Esophagus mucosa (tissue), 1 donor: ENCODE results near the gene SRP14. TPM values are rescaled to one million over a fixed set of nuclear protein-coding genes. Genes with fewer than 3 reads are reported as not detected.
"Not testable (repeated sequence)": the region's sequence is repeated elsewhere in the genome, so short reads cannot be mapped to it uniquely, and the experiment has no call there.

Source experiments
- ATAC-seq: fragments of 200-7000 bp; cut with Tn5 transposase; one replicate; pipeline ENCODE4 v1.9.1; 2020
- total RNA-seq: library from RNA; stranded (reverse); gene quantifications from one replicate; pipeline ENCODE4 v1.2.4, GENCODE V29; 2023
- donor health status: DM: yes; HTN: yes; CAD: no.

Gene SRP14
- total RNA-seq, 1 donor from 2014 or later: 99.7 TPM

DNA sequence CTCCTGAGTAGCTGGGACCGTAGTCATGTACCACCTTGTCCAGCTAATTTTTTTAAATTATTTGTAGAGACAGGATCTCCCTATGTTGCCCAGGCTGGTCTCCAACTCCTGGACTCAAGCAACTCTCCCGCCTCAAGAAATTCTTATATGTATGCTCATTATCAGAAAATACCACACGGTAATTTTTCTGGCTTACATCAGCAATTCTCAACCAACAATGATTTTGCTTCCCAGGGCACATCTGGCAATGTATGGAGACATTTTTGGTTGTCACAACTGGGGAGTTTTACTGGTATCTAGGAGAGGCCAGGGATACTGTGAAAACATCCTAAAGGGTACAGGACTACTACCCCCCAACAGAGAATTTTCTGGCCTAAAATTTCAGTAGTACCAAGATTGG is 10.8 kb downstream of the SRP14 start:
- ATAC-seq: no peak

GRCh38 chr15:40016224-40016865 is 22.6 kb downstream of the SRP14 start:
- no peak for ATAC-seq

DNA sequence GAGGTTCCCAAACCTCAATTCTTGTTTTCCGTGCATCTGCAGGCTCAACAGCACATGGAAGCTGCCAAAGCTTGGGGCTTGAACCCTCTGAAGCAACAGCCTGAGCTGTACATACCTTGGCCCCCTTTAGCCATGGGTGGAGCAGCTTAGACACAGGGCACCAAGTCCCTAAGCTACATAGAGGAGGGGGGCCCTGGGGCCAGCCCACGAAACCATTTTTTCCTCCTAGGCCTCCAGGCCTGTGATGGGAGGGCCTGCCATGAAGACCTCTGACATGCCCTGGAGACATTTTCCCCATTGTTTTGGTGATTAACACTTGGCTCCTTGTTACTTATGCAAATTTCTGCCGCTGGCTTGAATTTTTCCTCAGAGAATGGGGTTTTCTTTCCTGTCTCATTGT is 24.6 kb downstream of the SRP14 start:
- ATAC-seq: no peak

GRCh38 chr15:40013372-40013771 is 25.6 kb downstream of the SRP14 start:
- not testable (repeated sequence) for ATAC-seq

DNA sequence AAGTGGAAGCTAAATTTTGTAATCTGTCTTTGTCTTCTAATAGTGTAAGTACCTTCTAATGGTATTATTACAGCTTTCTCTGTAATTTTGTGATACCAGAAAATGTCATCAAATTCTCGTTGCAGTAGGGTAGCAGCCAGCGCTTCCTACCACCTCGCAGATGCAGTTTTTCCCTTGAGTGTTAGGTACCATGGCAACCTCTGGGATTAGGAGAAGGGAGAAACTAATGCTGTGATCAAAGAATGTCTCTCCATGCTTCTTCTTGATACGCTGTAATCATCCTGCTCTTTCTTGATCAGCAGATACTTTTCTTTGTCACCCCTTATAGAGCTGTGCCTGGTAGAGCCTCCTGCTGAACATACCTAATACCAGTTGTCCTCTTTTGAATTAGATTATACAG is 27.7 kb downstream of the SRP14 start:
- no peak for ATAC-seq

DNA sequence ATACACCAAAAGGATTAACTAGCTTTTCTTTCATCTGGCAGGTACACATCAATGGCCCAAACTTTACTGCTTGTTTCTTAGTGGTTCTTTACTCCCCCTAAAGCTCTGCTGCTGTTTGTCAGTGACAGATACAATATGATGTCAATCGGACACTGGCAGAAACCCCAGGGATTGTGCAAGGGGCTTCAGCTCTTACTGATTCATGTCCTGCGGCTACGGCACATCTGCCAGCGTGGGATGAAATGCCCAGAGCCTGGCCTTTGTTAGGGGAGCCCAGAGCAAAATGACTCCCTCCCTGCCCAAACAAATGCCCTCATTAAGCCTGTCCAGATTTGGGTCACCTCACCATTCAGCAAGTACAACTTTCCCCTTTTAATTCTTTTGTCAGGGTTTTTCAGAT is 28.3 kb downstream of the SRP14 start:
- no peak for ATAC-seq

GRCh38 chr15:40008061-40008765 is 30.8 kb downstream of the SRP14 start:
- no peak for ATAC-seq

DNA sequence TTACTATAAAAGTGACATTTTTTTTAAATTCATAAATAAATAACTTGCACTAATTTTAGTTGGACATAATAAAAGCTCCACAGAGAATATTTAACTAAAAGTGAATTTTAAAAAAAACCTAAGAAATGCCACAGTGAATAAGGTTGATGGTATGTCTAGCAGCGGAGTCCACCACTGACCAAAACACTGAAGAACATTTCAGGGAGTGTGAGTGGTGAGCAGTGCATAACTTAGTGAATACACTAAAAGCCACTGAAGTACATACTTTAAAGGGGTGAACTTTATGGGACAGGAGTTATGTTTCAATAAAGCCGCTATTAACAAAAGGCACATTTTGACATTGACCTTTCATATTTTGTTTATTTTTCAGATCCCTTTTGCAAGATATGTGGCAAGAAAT is 32.3 kb downstream of the SRP14 start:
- ATAC-seq: no peak

DNA sequence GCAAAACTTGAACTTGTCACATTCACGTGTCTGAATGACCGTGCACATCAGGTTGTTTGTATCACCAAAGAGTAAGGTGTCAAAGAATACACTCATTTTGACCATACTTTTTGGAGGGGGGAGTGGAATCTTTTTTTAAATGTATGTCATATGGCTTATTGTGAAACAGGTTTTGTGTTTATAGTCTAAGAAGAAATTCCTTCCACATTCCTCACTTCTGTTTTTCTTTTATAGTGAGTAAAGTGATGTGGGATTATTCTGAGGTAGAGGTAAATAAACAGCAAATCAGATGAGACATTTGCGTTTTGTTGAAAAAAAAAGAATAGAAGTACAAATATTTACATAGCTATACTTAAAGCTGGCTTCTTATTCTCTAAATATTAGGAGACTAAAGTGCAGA is 33.0 kb downstream of the SRP14 start:
- ATAC-seq: no peak

DNA sequence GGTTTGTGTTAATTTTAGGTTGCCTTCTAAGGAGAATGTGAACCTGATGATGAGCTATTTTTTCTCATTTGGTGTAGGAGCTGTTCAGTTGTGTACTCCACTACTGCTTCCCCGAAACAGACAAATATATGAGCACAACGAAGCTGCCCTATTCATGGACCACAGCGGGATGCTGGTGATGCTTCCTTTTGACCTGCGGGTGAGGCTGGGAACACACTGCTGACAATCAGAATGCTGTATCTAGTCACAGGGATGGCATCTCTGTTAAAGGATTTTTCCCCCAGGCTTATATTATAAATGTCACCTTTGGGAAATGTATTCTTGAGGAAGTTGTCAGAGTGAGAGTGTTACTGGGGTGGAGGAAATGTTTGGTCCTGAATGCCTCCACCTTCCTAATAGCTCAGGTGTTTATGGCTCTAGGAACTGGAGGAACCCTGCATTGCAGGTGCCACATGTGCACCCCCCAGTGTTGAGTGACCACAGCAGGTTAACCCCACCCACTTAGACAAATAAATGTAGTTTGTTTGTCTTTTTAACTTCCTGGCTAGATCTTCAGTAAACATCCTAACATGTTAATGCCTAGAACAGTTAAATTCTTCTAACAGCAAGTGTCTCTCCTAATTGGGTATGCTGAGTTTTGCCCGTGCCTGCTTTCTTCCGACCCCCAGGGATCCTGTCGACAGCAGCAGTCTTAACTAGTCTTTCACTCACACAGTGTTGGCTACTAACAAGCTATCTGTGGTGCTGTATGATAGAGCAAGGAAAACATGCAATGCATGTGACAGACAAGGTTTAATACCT is 35.7 kb downstream of the SRP14 start:
- no peak for ATAC-seq

DNA sequence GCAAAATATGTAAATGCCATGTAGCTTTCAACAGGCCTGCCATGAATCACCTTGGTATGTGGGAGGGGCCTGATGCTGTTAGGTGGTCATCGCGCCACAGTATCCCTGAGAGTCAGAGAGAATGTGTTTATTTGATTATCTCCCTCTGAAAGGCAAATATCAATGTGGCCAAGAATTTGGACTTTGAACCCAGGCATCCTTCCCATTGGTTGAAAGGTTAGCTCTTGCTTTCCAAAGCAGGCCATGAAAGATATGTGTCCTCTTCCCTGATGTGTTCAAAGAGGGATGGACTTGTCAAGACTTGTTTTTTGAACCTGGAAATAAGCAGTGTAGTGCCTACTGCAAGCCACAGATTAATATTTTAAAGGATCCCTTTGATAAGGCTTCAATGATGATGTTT is 36.7 kb downstream of the SRP14 start:
- ATAC-seq: no peak

DNA sequence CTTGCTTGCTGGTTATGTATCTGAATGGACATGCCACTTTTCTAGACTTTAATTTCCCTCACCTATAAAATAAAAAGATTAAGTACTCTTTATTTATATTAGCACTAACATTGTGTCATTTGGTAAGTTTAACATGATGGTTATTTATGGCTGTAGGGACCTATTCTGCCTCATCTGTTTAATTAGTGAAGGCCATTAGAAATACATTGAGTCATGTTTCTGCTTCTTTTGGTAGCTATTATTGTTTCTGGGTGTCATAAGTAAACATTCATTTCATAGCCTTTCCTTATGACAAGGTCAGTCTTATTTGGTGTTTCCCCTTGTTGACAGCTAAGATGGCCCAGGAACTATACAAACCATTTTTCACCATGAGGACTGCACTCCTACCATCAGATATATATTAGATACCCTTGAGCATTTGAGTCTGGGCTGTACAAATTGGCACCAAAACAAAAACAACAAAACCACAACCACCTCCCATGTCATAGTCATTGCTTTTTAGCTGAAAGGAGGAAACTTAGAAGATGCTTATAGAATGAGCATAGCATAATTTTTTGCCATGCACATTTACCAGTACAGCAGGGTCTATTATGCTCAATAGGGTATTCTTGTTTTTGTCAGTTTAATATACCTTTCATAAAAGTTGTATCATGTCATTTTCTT is 39.3 kb downstream of the SRP14 start:
- no peak for ATAC-seq

GRCh38 chr15:39998511-39999077 is 40.4 kb downstream of the SRP14 start:
- ATAC-seq: no peak

DNA sequence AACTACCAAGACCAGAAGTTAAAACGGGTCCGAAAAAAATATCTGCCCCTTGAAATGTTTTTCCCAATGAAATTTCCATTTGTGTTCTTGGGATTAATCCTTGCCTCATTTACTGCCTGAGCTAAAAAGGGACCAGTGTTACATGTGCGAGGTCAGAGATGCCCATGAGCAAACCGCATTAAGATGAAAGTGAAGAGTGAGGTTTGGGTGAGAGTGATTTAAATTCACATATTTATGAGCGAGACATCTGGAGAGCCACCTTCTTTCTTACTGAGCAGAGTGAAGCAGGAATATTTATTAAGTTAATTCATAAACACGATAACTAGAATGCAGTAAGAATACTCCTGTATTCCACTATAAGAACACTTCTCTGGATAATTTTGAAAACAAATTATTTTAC is 41.3 kb downstream of the SRP14 start:
- ATAC-seq: no peak

GRCh38 chr15:39997031-39997430 is 42.0 kb downstream of the SRP14 start:
- ATAC-seq: no peak

- ATAC-seq: not testable (repeated sequence)
Measured at GRCh38 chr15:39996228-39996627, 42.8 kb downstream of the SRP14 start.

DNA sequence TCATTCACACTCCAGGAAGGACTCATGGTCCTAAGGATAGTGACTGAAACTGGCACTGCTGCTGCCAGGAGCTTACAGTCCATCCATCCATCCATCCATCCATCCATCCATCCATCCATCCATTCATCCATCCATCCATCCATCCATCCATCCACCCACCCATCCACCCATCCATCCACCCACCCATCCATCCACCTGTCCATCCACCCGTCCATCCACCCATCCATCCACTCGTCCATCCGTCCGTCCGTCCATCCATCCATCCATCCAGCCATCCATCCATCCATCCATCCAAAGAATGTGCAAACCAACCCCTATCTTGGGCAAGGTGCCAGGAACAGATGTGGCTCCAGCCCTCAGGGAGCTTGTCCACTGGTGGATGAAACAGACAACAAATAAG is 46.0 kb downstream of the SRP14 start:
- not testable (repeated sequence) for ATAC-seq

DNA sequence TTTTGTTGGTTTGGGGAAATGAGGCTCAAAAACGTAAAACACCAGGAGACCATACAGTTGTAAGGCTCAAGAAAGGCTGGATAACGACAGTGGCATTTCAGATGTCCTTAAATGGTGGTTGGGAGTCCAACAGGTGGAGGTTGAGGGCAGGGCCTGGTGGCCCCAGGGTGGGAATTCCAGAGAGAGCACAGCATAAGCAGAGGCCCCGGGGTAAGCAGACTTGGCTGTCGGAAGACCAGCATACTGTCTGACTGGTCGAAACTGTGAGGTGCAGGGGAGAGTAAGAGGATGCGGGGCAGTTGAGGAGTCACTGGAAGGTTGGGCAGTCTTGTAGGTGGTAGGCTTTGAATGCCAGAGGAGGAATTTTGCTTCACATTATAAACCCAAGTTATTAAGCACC is 48.3 kb downstream of the SRP14 start:
- ATAC-seq: no peak

DNA sequence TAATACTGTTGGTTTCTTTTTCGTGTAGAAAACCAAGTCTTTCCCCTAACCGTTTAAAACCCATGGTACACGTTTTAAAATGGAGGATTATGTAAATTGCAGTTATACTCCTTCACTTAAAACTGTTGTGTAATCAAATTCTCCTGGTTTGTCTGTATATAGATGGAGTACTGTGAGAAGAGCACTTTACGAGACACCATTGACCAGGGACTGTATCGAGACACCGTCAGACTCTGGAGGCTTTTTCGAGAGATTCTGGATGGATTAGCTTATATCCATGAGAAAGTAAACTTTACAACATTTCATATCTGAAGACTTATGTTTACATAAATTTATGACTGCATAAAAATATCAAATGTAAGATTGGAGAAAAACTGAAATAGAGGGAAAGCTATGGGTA is 51.2 kb downstream of the SRP14 start:
- no peak for ATAC-seq
